Subcutaneous adipose tissue (tissue), 4 donors: ENCODE data around the gene PTK7. TPM values are rescaled to one million over a fixed set of nuclear protein-coding genes. Genes with fewer than 3 reads are reported as not detected.

Source experiments
- total RNA-seq, 4 donors: library from RNA; depleted of rRNA; stranded (reverse); fragments of >200 nt; gene quantifications; one replicate each; pipeline ENCODE4 v1.1.0, GENCODE V29; 2016
- TF ChIP-seq, protein P1 (sequence below): fragments of 450-650 bp; IDR thresholded peaks from one replicate; pipeline ENCODE4 v1.5.1; 2016; ENCODE audit warnings: low read depth, mild to moderate bottlenecking, control low read depth, antibody characterized with exemption, moderate library complexity

PTK7 gene
- total RNA-seq, 4 donors from 2014 or later, result 1.8 to 11.4 (median 3.6) TPM

- TF ChIP-seq, protein P1, sequence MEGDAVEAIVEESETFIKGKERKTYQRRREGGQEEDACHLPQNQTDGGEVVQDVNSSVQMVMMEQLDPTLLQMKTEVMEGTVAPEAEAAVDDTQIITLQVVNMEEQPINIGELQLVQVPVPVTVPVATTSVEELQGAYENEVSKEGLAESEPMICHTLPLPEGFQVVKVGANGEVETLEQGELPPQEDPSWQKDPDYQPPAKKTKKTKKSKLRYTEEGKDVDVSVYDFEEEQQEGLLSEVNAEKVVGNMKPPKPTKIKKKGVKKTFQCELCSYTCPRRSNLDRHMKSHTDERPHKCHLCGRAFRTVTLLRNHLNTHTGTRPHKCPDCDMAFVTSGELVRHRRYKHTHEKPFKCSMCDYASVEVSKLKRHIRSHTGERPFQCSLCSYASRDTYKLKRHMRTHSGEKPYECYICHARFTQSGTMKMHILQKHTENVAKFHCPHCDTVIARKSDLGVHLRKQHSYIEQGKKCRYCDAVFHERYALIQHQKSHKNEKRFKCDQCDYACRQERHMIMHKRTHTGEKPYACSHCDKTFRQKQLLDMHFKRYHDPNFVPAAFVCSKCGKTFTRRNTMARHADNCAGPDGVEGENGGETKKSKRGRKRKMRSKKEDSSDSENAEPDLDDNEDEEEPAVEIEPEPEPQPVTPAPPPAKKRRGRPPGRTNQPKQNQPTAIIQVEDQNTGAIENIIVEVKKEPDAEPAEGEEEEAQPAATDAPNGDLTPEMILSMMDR, result no peak
Observed at GRCh38 chr6:43047998-43048397, 28.1 kb upstream of the PTK7 start.

DNA sequence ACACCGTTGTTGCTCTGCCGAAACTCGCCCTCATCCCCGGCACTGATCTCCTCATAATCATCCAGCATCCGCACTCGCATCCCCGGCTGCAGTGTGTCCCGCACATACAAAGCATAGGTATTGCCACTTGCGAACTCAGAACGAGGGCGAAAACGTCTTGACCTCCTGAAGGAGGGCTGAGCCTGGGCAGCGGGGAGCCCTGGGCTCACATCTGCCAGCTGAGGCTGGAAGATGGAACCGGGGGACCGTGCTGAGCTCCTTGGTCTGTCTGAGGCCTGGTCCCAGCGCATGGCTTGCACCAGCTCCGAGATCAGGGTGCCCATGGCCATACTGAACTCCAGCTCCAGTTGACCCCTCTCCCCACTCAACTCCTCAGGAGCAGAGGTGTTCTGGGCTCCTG, 25.1 kb upstream of the PTK7 start:
- TF ChIP-seq, protein P1, result no peak

- TF ChIP-seq, protein P1, result no peak
Observed at GRCh38 chr6:43052225-43052841, 23.8 kb upstream of the PTK7 start.

DNA sequence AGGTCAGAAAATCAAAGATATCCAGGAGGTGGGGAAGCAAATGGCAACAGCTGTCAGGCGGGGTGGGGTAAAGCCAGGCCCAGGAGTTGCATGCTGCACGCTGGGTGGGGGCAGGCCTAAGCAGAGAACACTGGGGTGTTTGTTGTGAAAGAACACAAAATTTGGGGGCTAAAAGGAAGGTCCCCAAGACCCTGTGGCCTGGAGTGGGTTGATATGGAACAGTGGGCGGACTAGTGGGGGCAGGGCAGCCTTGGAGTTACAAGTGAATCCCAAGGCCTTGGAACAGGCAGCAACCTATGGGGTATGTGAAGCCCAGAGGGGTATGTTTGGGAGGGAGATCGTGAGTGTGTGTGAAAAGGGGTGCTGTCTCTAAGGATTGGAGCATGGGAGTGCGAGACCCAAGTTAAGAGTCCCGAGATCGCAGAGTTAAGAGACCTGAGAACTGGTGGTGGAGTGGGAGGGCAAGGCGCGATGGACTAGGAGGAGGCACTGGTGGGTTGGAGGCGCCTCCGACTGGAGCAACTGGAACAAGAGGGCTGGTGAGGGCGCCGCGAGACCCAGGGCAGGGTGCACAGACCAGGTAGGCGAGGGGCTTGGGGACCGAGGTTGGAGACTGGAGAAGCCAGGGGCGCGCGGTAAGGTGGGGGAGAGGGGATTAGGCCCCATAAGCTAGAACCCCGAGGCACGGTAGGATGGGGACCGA, 23.1 kb upstream of the PTK7 start:
- TF ChIP-seq, protein P1, result no peak

- TF ChIP-seq, protein P1, result no peak
Observed at GRCh38 chr6:43053545-43054205, 22.4 kb upstream of the PTK7 start, which contains the start of gene CUL7. TSS of gene CUL7 (minus strand) at chr6:43053851. CDS start at chr6:43052788, 1,063 bp downstream.

- TF ChIP-seq, protein P1, result no peak
Observed at GRCh38 chr6:43054206-43054943, 21.7 kb upstream of the PTK7 start.
